HepG2 (cell line): ENCODE results near the gene CTDSP2. TPM values are rescaled to one million over a fixed set of nuclear protein-coding genes. Genes with fewer than 3 reads are reported as not detected.

Source experiments
- ATAC-seq: fragments of 200-7000 bp; cut with Tn5 transposase; 3 replicates; pipeline ENCODE4 v1.9.1; 2020; ENCODE audit warnings: mild to moderate bottlenecking, moderate library complexity
- BruUV-seq: library from RNA; stranded (reverse); fragments of 400-500 nt; replicated peaks from 2 replicates; lab custom pipeline; 2021; lab: Mats Ljungman, UMichigan
- CTCF ChIA-PET: fragments of 300-600 bp; formaldehyde crosslinking; extraction: SDS; loops from one replicate; lab custom pipeline; 2021; ENCODE audit warnings: low total read pairs, inconsistent platforms, low intra/inter-chr PET ratio; lab: Yijun Ruan, JAX
- POLR2A ChIA-PET: fragments of 350-600 bp; sonication (Branson Sonifier 250); formaldehyde crosslinking; loops from one replicate; lab custom pipeline; 2020; ENCODE audit warnings: antibody characterized with exemption, inconsistent platforms; lab: Yijun Ruan, JAX
- DNase-seq: peaks from one replicate; pipeline ENCODE4 v3.0.0-alpha.2; 2015; ENCODE audit warnings: low spot score
- FAIRE-seq: peaks from 3 replicates; lab custom pipeline; 2011; peaks lifted over from hg19 to GRCh38; lab: Jason Lieb, UNC
- H2AFZ ChIP-seq: one replicate; pipeline ENCODE4 v1.6.1; 2011; ENCODE audit warnings: low read length, inconsistent platforms
- H3K27ac ChIP-seq: fragments of 300-600 bp; 3 replicates; pipeline ENCODE4 v1.8.0; 2011; ENCODE audit warnings: mixed run types, mild to moderate bottlenecking, mixed read lengths, low read length, inconsistent platforms; ENCODE audit not compliant: insufficient read depth; ENCODE audit errors: extremely low read length
- H3K27me3 ChIP-seq, 2 experiments: fragments of 200-600 bp in 1 of 2; 2 replicates in 1 of 2; 3 replicates in 1 of 2; pipeline versions ENCODE4 v1.6.0 to v1.8.0; 2011; ENCODE audit warnings: low read length in 2 of 2, mild to moderate bottlenecking in 2 of 2, moderate library complexity in 2 of 2, inconsistent platforms in 1 of 2; ENCODE audit not compliant: insufficient read depth in 2 of 2, control insufficient read depth in 1 of 2
- H3K36me3 ChIP-seq, 2 experiments: fragments of 200-600 bp in 1 of 2; replicated peaks in 1 of 2; 2 replicates in 1 of 2; 3 replicates in 1 of 2; pipeline versions ENCODE4 v1.5.1 to v1.8.0; 2011; ENCODE audit warnings: low read length in 2 of 2, inconsistent platforms in 1 of 2; ENCODE audit not compliant: insufficient read depth in 2 of 2, control insufficient read depth in 1 of 2
- H3K4me1 ChIP-seq: 2 replicates; pipeline ENCODE4 v1.5.1; 2012; ENCODE audit warnings: low read length, inconsistent platforms; ENCODE audit not compliant: insufficient read depth
- H3K4me2 ChIP-seq: 2 replicates; pipeline ENCODE4 v1.6.0; 2011; ENCODE audit warnings: low read depth, low read length, inconsistent platforms
- H3K4me3 ChIP-seq, 3 experiments: fragments of 200-600 bp in 1 of 3; sonication (generic), shearing (Covaris generic) in 1 of 3; replicated peaks in 1 of 3; 2 replicates each; pipeline ENCODE4 v1.5.1; 2011 to 2016; ENCODE audit warnings: low read length in 3 of 3, inconsistent platforms in 2 of 3, low read depth in 2 of 3, mild to moderate bottlenecking in 2 of 3, control low read depth in 1 of 3, mixed read lengths in 1 of 3; ENCODE audit not compliant: insufficient read depth in 1 of 3
- H3K79me2 ChIP-seq: one replicate; pipeline ENCODE4 v1.6.1; 2011; ENCODE audit warnings: low read length, inconsistent platforms; ENCODE audit not compliant: insufficient read depth
- H3K9ac ChIP-seq: 2 replicates; pipeline ENCODE4 v1.6.0; 2011; ENCODE audit warnings: mild to moderate bottlenecking, low read depth, low read length, inconsistent platforms; ENCODE audit not compliant: insufficient read depth
- H3K9me3 ChIP-seq: 2 replicates; pipeline ENCODE4 v1.5.1; 2012; ENCODE audit warnings: mild to moderate bottlenecking, low read length
- H4K20me1 ChIP-seq: 2 replicates; pipeline ENCODE4 v1.6.0; 2011; ENCODE audit warnings: inconsistent platforms, mild to moderate bottlenecking, low read length, moderate library complexity; ENCODE audit not compliant: insufficient read depth
- HDAC1 ChIP-seq: sonication (generic); formaldehyde crosslinking; IDR thresholded peaks from 2 replicates; pipeline ENCODE4 v1.5.1; 2020; ENCODE audit warnings: mild to moderate bottlenecking, missing genetic modification reagents
- PAWR ChIP-seq: sonication (generic); formaldehyde crosslinking; IDR thresholded peaks from 2 replicates; pipeline ENCODE4 v1.4.0; 2020; ENCODE audit warnings: missing genetic modification reagents, mild to moderate bottlenecking, borderline replicate concordance
- PHF21A ChIP-seq: sonication (generic); formaldehyde crosslinking; IDR thresholded peaks from 2 replicates; pipeline ENCODE4 v1.5.0; 2020; ENCODE audit warnings: mild to moderate bottlenecking, missing genetic modification reagents
- ZNF574 ChIP-seq: sonication (generic); formaldehyde crosslinking; IDR thresholded peaks from 2 replicates; pipeline ENCODE4 v1.4.0; 2020; ENCODE audit warnings: missing genetic modification reagents
- ZSCAN31 ChIP-seq: sonication (generic); formaldehyde crosslinking; IDR thresholded peaks from 2 replicates; pipeline ENCODE4 v1.5.0; 2020; ENCODE audit warnings: low read depth, mild to moderate bottlenecking, missing genetic modification reagents
- WGBS: methylation state at CpG from one replicate; pipeline ENCODE4 v1.1.6; 2017; ENCODE audit warnings: low lambda C conversion rate; 5-methylcytosine and 5-hydroxymethylcytosine counted together
- in situ Hi-C: cut with HindIII; loops from 2 replicates; pipeline ENCODE4 v1.10.0; 2017; ENCODE audit warnings: low pct_unique_long_range_greater_than_20kb; ENCODE audit not compliant: extremely low pct_ligation_motif_present
- intact Hi-C: fragments of 100-400 bp; cut with micrococcal nuclease; formaldehyde crosslinking; loops from one replicate; pipeline ENCODE4 v1.10.0; 2022; ENCODE audit not compliant: unreplicated experiment
- polyA plus RNA-seq, 8 experiments: library from polyadenylated mRNA; depleted of rRNA in 3 of 8; stranded (reverse) in 7 of 8; unstranded in 1 of 8; fragments of >200 nt; fragmentation: Illumina TruSeq in 4 of 8; extraction: Trizol in 4 of 8; gene quantifications; 2 replicates each; pipeline versions ENCODE4 v1.2.1 to v1.2.3, GENCODE V29; 2011 to 2016; ENCODE audit warnings: low read depth in 4 of 8, missing spikeins in 1 of 8, mixed read lengths in 1 of 8; ENCODE audit not compliant: insufficient read depth in 1 of 8
- total RNA-seq, 5 experiments: library from RNA; depleted of rRNA; stranded (reverse); fragments of >200 nt; fragmentation: Illumina TruSeq; extraction: Trizol; gene quantifications; 2 replicates each; pipeline ENCODE4 v1.2.3, GENCODE V29; 2016; ENCODE audit warnings: low read depth in 1 of 5

Gene CTDSP2
- total and polyA plus RNA-seq, 2 of the 13 experiments (the other 11 are each of a cell fraction or from before 2014, with no cell fraction given), result 38.1 to 82.5 TPM

GRCh38 chr12:57806677-57807076 is 39.9 kb downstream of the CTDSP2 start:
- Histone ChIP-seq H3K36me3 (peaks cover 3 to 12% of the 10 kb centered on the region in 2 experiments; a peak in 3 of 5 replicates), H3K9ac (no peak overlapping the region), H3K4me3 (no peak overlapping the region), H2AFZ (no peak overlapping the region), H3K4me2 (no peak overlapping the region), H3K27ac (no peak overlapping the region), H3K9me3 (no peaks in the 10 kb centered on the region), H4K20me1 (0 out of 2 replicates have a peak, but pooled peaks cover 3% of the 10 kb centered on the region), H3K4me1 (peaks cover under 1% of the 10 kb centered on the region; the same call in 1 of the 2 replicates), H3K79me2 (no peaks in the 10 kb centered on the region), H3K27me3 (no peaks in the 10 kb centered on the region)
- intact Hi-C loops (no loop called here), in situ Hi-C loops (no loop called here)
- FAIRE-seq (no peak), DNase-seq (no peak), ATAC-seq (no peak)
- TF ChIP-seq HDAC1 (no peak), PAWR (no peak), ZSCAN31 (CRISPR knock-in tag) (no peak), PHF21A (CRISPR knock-in tag) (no peak), ZNF574 (no peak)
- 98% methylated on average over 3 of the region's 3 CpGs for WGBS
- CTCF ChIA-PET, result no interaction called here
- POLR2A ChIA-PET, result no interaction called here
- no TSS peak for BruUV-seq
